SU-DHL-6 (cell line): Measurements from ENCODE around the gene RNU1-4.
"Not testable (repeated sequence)": the region's sequence is repeated elsewhere in the genome, so short reads cannot be mapped to it uniquely, and the experiment has no call there.

ENCODE experiments used
- H2AFZ ChIP-seq: fragments of 200-600 bp; sonication (generic); 2 replicates; pipeline ENCODE4 v1.6.1; 2014; ENCODE audit warnings: low read depth, mild to moderate bottlenecking, moderate library complexity, mixed read lengths, antibody characterized with exemption, low read length; ENCODE audit not compliant: severe bottlenecking
- H3F3A ChIP-seq: fragments of 200-600 bp; shearing (Covaris generic); 2 replicates; pipeline ENCODE4 v1.6.0; 2016; ENCODE audit warnings: antibody characterized with exemption, mild to moderate bottlenecking; ENCODE audit not compliant: insufficient read depth
- H3K27ac ChIP-seq: fragments of 200-600 bp; sonication (generic); 2 replicates; pipeline ENCODE4 v1.5.1; 2016; ENCODE audit warnings: low read depth, mild to moderate bottlenecking, low read length, moderate library complexity, mixed read lengths
- H3K27me3 ChIP-seq: fragments of 200-600 bp; sonication (generic), shearing (Covaris generic); 2 replicates; pipeline ENCODE4 v1.6.0; 2014; ENCODE audit warnings: mild to moderate bottlenecking, low read length
- H3K36me3 ChIP-seq: fragments of 200-600 bp; sonication (generic); 2 replicates; pipeline ENCODE4 v1.6.1; 2014; ENCODE audit warnings: mild to moderate bottlenecking, low read length, mixed read lengths
- H3K4me2 ChIP-seq: fragments of 300-600, 200-600 bp; shearing (Covaris generic), sonication (generic); 2 replicates; pipeline ENCODE4 v1.6.0; 2014; ENCODE audit warnings: low read length, low read depth, mild to moderate bottlenecking; ENCODE audit not compliant: poor library complexity, severe bottlenecking
- H3K4me3 ChIP-seq: fragments of 200-600 bp; sonication (generic); 2 replicates; pipeline ENCODE4 v1.5.1; 2014; ENCODE audit warnings: antibody characterized with exemption, low read length, mild to moderate bottlenecking, mixed read lengths; ENCODE audit not compliant: insufficient read depth, poor library complexity, severe bottlenecking
- H3K79me2 ChIP-seq: fragments of 200-600 bp; sonication (generic); 2 replicates; pipeline ENCODE4 v1.6.1; 2014; ENCODE audit warnings: mild to moderate bottlenecking, low read length, moderate library complexity; ENCODE audit not compliant: insufficient read depth
- H3K9ac ChIP-seq: fragments of 200-600 bp; sonication (generic); 2 replicates; pipeline ENCODE4 v1.7.0; 2014; ENCODE audit warnings: mild to moderate bottlenecking, low read length
- H3K9me2 ChIP-seq: fragments of 200-600 bp; sonication (generic); replicated peaks from 2 replicates; pipeline ENCODE4 v1.6.1; 2014; ENCODE audit warnings: low read length; ENCODE audit not compliant: insufficient read depth
- H3K9me3 ChIP-seq: fragments of 200-600 bp; sonication (generic); 2 replicates; pipeline ENCODE4 v1.6.1; 2014; ENCODE audit warnings: low read length, mixed read lengths; ENCODE audit not compliant: insufficient read depth
- H4K20me1 ChIP-seq: fragments of 200-600 bp; sonication (generic); 2 replicates; pipeline ENCODE4 v1.6.1; 2014; ENCODE audit warnings: low read depth, mild to moderate bottlenecking, antibody characterized with exemption, low read length, moderate library complexity, mixed read lengths

Gene RNU1-4

GRCh38 chr1:16740047-16740964, at the start of gene RNU1-4:
Gene RNU1-4 (plus strand): TSS chr1:16740516.
- not testable (repeated sequence) for H3K9me3 ChIP-seq, H3K9ac ChIP-seq, H3K79me2 ChIP-seq, H2AFZ ChIP-seq, H3K4me3 ChIP-seq, H3K27ac ChIP-seq, H4K20me1 ChIP-seq, H3K36me3 ChIP-seq, H3K9me2 ChIP-seq, H3K4me2 ChIP-seq, H3F3A ChIP-seq, H3K27me3 ChIP-seq

GRCh38 chr1:16690971-16691682, 49.2 kb upstream of the RNU1-4 start:
- H3K9ac ChIP-seq, H3K36me3 ChIP-seq, H3F3A ChIP-seq: not testable (repeated sequence)

GRCh38 chr1:16692283-16692682, 48.0 kb upstream of the RNU1-4 start:
- H3F3A ChIP-seq, H2AFZ ChIP-seq, H3K27me3 ChIP-seq, H3K4me3 ChIP-seq, H3K9me3 ChIP-seq, H3K27ac ChIP-seq, H3K79me2 ChIP-seq, H4K20me1 ChIP-seq, H3K9me2 ChIP-seq, H3K36me3 ChIP-seq, H3K4me2 ChIP-seq, H3K9ac ChIP-seq: not testable (repeated sequence)

More at GRCh38 chr1:16690971-16691682, 49.2 kb upstream of the RNU1-4 start:
- not testable (repeated sequence) for H2AFZ ChIP-seq, H3K27me3 ChIP-seq, H3K4me2 ChIP-seq, H3K27ac ChIP-seq, H3K79me2 ChIP-seq, H3K4me3 ChIP-seq, H4K20me1 ChIP-seq, H3K9me2 ChIP-seq, H3K9me3 ChIP-seq

GRCh38 chr1:16692717-16693448, 47.4 kb upstream of the RNU1-4 start:
- not testable (repeated sequence) for H3K9ac ChIP-seq, H3K36me3 ChIP-seq, H3K9me3 ChIP-seq, H2AFZ ChIP-seq, H4K20me1 ChIP-seq, H3F3A ChIP-seq, H3K79me2 ChIP-seq, H3K27ac ChIP-seq, H3K4me3 ChIP-seq, H3K9me2 ChIP-seq, H3K4me2 ChIP-seq, H3K27me3 ChIP-seq

- H3K79me2 ChIP-seq, H3K27ac ChIP-seq, H2AFZ ChIP-seq, H3F3A ChIP-seq, H3K27me3 ChIP-seq, H3K4me3 ChIP-seq, H3K9me3 ChIP-seq, H3K9ac ChIP-seq, H4K20me1 ChIP-seq, H3K36me3 ChIP-seq, H3K9me2 ChIP-seq, H3K4me2 ChIP-seq: not testable (repeated sequence)
These were observed 46.6 kb upstream of the RNU1-4 start for GRCh38 chr1:16693449-16694307.

GRCh38 chr1:16694308-16694702, 46.0 kb upstream of the RNU1-4 start:
- not testable (repeated sequence) for H3K36me3 ChIP-seq, H4K20me1 ChIP-seq, H3K4me3 ChIP-seq, H3F3A ChIP-seq, H3K9me3 ChIP-seq, H2AFZ ChIP-seq, H3K27me3 ChIP-seq, H3K9ac ChIP-seq, H3K79me2 ChIP-seq, H3K27ac ChIP-seq, H3K9me2 ChIP-seq, H3K4me2 ChIP-seq

- H2AFZ ChIP-seq, H3K9me3 ChIP-seq, H3K4me2 ChIP-seq, H3K4me3 ChIP-seq, H4K20me1 ChIP-seq, H3K36me3 ChIP-seq, H3K27ac ChIP-seq, H3K79me2 ChIP-seq, H3F3A ChIP-seq, H3K9me2 ChIP-seq, H3K27me3 ChIP-seq, H3K9ac ChIP-seq: not testable (repeated sequence)
These were observed 43.7 kb upstream of the RNU1-4 start for GRCh38 chr1:16696507-16697150.
